ENCODE measurements around the gene NEURL1. TPM values are rescaled to one million over a fixed set of nuclear protein-coding genes. Genes with fewer than 3 reads are reported as not detected.
"Not testable (repeated sequence)": the region's sequence is repeated elsewhere in the genome, so short reads cannot be mapped to it uniquely, and the experiment has no call there.

NEURL1 gene
- total RNA-seq, 1 donor from 2014 or later: 4.2 TPM

DNA sequence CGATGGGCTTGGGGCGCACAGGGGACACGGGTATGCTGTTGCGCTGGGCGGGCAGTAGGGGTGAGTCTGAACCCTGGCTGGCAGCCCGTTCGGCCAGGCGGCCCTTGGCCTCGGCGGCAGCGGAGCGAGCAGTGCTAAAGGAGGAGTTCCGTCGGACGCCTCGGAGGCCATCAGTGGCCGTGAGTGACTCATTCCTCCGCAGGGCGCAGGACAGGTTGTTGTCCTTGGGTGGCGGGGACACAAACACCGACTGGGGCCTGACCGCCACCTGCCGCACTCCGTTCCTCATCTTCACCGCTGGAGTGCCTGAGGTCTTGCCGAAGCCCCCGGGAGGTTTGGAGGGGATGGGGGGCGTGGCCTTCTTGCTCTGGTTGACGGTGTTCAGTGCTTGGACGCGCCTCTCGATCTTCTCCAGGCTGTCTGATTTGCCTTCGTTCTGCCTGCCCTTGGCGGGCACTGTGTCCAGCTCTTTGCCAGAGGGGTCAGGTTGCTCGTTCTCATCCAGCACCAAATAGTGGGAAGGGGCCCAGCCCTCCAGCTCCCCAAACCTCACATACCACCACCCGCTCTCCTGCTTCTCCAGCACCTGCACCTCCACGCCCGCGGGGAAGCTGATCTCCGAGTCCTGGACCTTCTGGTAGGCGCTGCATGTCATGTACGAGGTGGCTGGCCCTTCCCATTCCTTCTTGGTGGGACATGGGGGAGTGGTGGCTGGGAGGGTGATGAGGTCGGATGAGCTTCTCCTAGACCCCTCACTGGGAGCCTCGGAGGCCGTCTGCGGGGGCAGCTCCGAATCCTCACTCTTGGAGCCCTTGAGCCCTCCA, 108.7 kb downstream of the NEURL1 start:
- Histone ChIP-seq H3K4me3 (no peak overlapping the region), H3K9me3 (no peaks in the 10 kb centered on the region), H3K27ac (peak overlapping the region; percentile 68), H3K36me3 (peaks cover 0 to 36% of the 10 kb centered on the region in 2 donors), H3K27me3 (no peaks in the 10 kb centered on the region), H3K4me1 (peaks cover 29% of the 10 kb centered on the region)
- TF ChIP-seq POLR2AphosphoS5 (IDR thresholded peaks at IDR 0.05; ENCODE audit: insufficient read depth in 1 of 2, low read depth in 1 of 2) (peak in 1 of 2 donors; percentile 27), CTCF (IDR thresholded peaks at IDR 0.05) (no peak)
- DNase-seq (ENCODE audit: extremely low spot score in 2 of 2): no peak
- intact Hi-C loops (cut with DNase I): loop anchor here (5.0 kb wide), 1 partner anchor 255 kb away; the partner anchor contains the start of gene SH3PXD2A

- no peak for DNase-seq (ENCODE audit: extremely low spot score in 2 of 2)
- Histone ChIP-seq H3K27ac (no peak overlapping the region), H3K9me3 (no peaks in the 10 kb centered on the region), H3K4me3 (no peak overlapping the region), H3K4me1 (peaks cover 29% of the 10 kb centered on the region), H3K27me3 (no peaks in the 10 kb centered on the region), H3K36me3 (peaks cover 0 to 37% of the 10 kb centered on the region in 2 donors)
- intact Hi-C loops (cut with DNase I): loop anchor here (5.0 kb wide), 1 partner anchor 254 kb away; the partner anchor contains the start of gene SH3PXD2A
- peak in 1 of 2 donors; percentile 11 for TF ChIP-seq POLR2AphosphoS5 (IDR thresholded peaks at IDR 0.05; ENCODE audit: insufficient read depth in 1 of 2, low read depth in 1 of 2)
- TF ChIP-seq CTCF (IDR thresholded peaks at IDR 0.05): no peak
Measured at GRCh38 chr10:103602852-103603155, 109.3 kb downstream of the NEURL1 start.

- H3K4me3 ChIP-seq: no peak overlapping the region
- no peaks in the 10 kb centered on the region for H3K9me3 ChIP-seq
- intact Hi-C loops (cut with DNase I): loop anchor here (5.0 kb wide), 1 partner anchor 254 kb away; the partner anchor contains the start of gene SH3PXD2A
- no peaks in the 10 kb centered on the region for H3K27me3 ChIP-seq
- DNase-seq (ENCODE audit: extremely low spot score in 2 of 2): no peak
- H3K4me1 ChIP-seq: peaks cover 29% of the 10 kb centered on the region
- TF ChIP-seq POLR2AphosphoS5 (IDR thresholded peaks at IDR 0.05; ENCODE audit: insufficient read depth in 1 of 2, low read depth in 1 of 2) (no peak), POLR2A (IDR thresholded peaks at IDR 0.05) (no peak), CTCF (IDR thresholded peaks at IDR 0.05) (no peak)
- peaks cover 0 to 37% of the 10 kb centered on the region in 2 donors for H3K36me3 ChIP-seq
- H3K27ac ChIP-seq: peak overlapping the region; percentile 9
Measured at GRCh38 chr10:103603382-103603781, 109.9 kb downstream of the NEURL1 start.

DNA sequence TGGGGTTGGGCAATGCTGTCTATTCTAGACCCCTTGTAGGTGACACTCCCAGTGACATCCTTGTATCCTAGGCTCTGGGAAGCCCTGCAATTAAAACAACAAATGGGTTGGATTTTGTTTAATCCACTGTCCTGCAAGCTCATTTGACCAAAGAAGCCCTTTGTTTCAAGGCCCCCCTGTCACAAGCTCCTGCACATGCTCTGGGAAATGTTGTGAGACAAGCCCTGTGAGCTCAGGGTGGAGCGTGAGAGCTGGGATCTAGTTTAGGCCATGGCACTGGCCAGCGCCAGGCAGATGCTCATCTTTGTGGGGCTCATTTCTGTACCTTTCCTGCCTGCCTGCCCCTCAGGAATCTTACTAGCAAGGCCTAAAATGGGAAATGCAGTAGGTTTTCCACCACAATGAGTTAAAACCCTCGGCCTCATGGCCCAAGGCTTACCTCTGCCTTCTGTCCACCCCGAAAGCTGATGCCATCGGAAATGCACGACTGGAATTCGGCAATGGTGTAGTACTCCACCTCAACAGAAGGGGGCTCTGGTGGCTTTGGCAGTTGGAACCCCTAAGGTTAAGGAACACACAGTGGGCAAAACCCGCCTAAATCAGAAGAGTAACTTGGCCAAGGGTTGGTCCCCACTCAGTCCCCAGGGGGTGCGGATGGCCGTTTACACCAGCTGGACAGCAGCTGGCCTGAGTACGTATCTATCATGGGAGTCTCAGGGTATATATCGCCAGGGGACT, 112.0 kb downstream of the NEURL1 start:
- Histone ChIP-seq H3K4me3 (no peak overlapping the region), H3K4me1 (peaks cover 18% of the 10 kb centered on the region), H3K9me3 (no peaks in the 10 kb centered on the region), H3K36me3 (peaks cover 0 to 48% of the 10 kb centered on the region in 2 donors), H3K27ac (peak overlapping the region; percentile 72), H3K27me3 (no peaks in the 10 kb centered on the region)
- DNase-seq (ENCODE audit: extremely low spot score in 2 of 2): no peak
- intact Hi-C loops (cut with DNase I): loop anchor here (2.0 kb wide), 1 partner anchor 81 kb away; no protein-coding TSS in a partner anchor
- TF ChIP-seq POLR2AphosphoS5 (IDR thresholded peaks at IDR 0.05; ENCODE audit: insufficient read depth in 1 of 2, low read depth in 1 of 2) (peak in 1 of 2 donors; percentile 33), POLR2A (IDR thresholded peaks at IDR 0.05) (no peak), CTCF (IDR thresholded peaks at IDR 0.05) (peak; percentile 46 to 68 (median 55))

DNA sequence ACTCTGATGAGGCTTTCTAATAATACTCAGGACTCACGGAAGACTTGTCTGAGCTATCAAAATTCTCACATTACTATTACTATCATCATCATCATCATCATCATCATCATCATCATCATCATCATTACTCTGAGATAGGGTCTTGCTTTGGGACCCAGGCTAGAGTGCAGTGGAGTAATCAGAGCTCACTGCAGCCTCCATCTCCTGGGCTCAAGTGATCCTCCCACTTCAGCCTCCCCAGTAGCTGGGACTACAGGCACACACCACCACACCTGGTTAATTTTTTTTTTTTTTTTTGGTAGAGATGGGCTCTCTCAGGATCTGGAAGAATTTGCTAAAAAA, 112.6 kb downstream of the NEURL1 start:
- H3K9me3 ChIP-seq; H3K4me3 ChIP-seq; intact Hi-C loops (cut with DNase I); DNase-seq (ENCODE audit: extremely low spot score in 2 of 2); H3K27me3 ChIP-seq: not testable (repeated sequence)
- peaks cover 17% of the 10 kb centered on the region for H3K4me1 ChIP-seq
- peak overlapping the region; percentile 72 for H3K27ac ChIP-seq
- H3K36me3 ChIP-seq: peaks cover 0 to 54% of the 10 kb centered on the region in 2 donors

- H3K27me3 ChIP-seq; H3K4me3 ChIP-seq; intact Hi-C loops (cut with DNase I); H3K9me3 ChIP-seq; DNase-seq (ENCODE audit: extremely low spot score in 2 of 2); H3K27ac ChIP-seq: not testable (repeated sequence)
- peaks cover 0 to 60% of the 10 kb centered on the region in 2 donors for H3K36me3 ChIP-seq
- H3K4me1 ChIP-seq: peaks cover 15% of the 10 kb centered on the region
Measured at GRCh38 chr10:103607051-103607450, 113.5 kb downstream of the NEURL1 start.

GRCh38 chr10:103608056-103608455, 114.6 kb downstream of the NEURL1 start:
- DNase-seq (ENCODE audit: extremely low spot score in 2 of 2); H3K27ac ChIP-seq; H3K27me3 ChIP-seq; H3K9me3 ChIP-seq; H3K4me3 ChIP-seq; intact Hi-C loops (cut with DNase I): not testable (repeated sequence)
- Histone ChIP-seq H3K36me3 (peaks cover 0 to 60% of the 10 kb centered on the region in 2 donors), H3K4me1 (peaks cover 21% of the 10 kb centered on the region)

Data from vagina (tissue), 2 donors.